ENCODE results near the gene GHRH. TPM values are rescaled to one million over a fixed set of nuclear protein-coding genes. Genes with fewer than 3 reads are reported as not detected.

The GHRH gene
- total and polyA plus RNA-seq, 8 donors = 0.80 TPM; not detected in 7

GRCh38 chr20:37283530-37284195, 22.0 kb upstream of the GHRH start:
- no peak for ATAC-seq
- intact Hi-C loops (cut with DNase I) = loop anchor here in 1 of 3 donors (10.0 kb wide), 1 partner anchor 81 kb away; no protein-coding TSS in a partner anchor
- Histone ChIP-seq H3K36me3 (no peaks in the 10 kb centered on the region), H3K4me1 (peaks cover 0 to 6% (median 0%) of the 10 kb centered on the region in 3 donors), H3K27me3 (no peaks in the 10 kb centered on the region), H3K4me3 (no peak overlapping the region), H3K9me3 (no peaks in the 10 kb centered on the region), H3K27ac (no peak overlapping the region)
- no peak for TF ChIP-seq CTCF (IDR thresholded peaks at IDR 0.05)
- DNase-seq = no peak
- no peak for FAIRE-seq
- 81 to 86% methylated on average over 9 of the region's 9 CpGs for WGBS, 2 donors

- Histone ChIP-seq H3K9me3 (no peaks in the 10 kb centered on the region), H3K36me3 (no peaks in the 10 kb centered on the region), H3K27ac (no peak overlapping the region), H3K4me1 (no peaks in the 10 kb centered on the region), H3K4me3 (no peak overlapping the region), H3K27me3 (no peaks in the 10 kb centered on the region)
- FAIRE-seq (no peak), ATAC-seq (peak in 3 of 4 donors; percentile 14 to 30 (median 29)), DNase-seq (no peak)
- TF ChIP-seq CTCF (IDR thresholded peaks at IDR 0.05) = no peak
- intact Hi-C loops (cut with DNase I) = loop anchor here in 1 of 3 donors (10.0 kb wide), 1 partner anchor 82 kb away; no protein-coding TSS in a partner anchor
- WGBS, 2 donors = 72 to 80% methylated on average over 6 of the region's 6 CpGs
Observed at GRCh38 chr20:37282556-37282955, 20.9 kb upstream of the GHRH start.

GRCh38 chr20:37280403-37280802, 18.8 kb upstream of the GHRH start:
- Histone ChIP-seq H3K27me3 (no peaks in the 10 kb centered on the region), H3K9me3 (no peaks in the 10 kb centered on the region), H3K4me3 (no peak overlapping the region), H3K27ac (no peak overlapping the region), H3K36me3 (no peaks in the 10 kb centered on the region), H3K4me1 (peaks cover 0 to 4% (median 0%) of the 10 kb centered on the region in 3 donors)
- ATAC-seq (no peak), FAIRE-seq (no peak), DNase-seq (no peak)
- no peak for TF ChIP-seq CTCF (IDR thresholded peaks at IDR 0.05)
- intact Hi-C loops (cut with DNase I) = loop anchor here in 1 of 3 donors (10.0 kb wide), 1 partner anchor 84 kb away; no protein-coding TSS in a partner anchor
- 74 to 80% methylated on average over 8 of the region's 8 CpGs for WGBS, 2 donors

GRCh38 chr20:37279820-37280219, 18.2 kb upstream of the GHRH start:
- ATAC-seq (peak in 3 of 4 donors; percentile 16 to 68 (median 46)), DNase-seq (peak in 3 of 6 donors; percentile 22 to 32 (median 28)), FAIRE-seq (no peak)
- Histone ChIP-seq H3K27ac (no peak overlapping the region), H3K4me1 (peaks cover 0 to 4% (median 0%) of the 10 kb centered on the region in 3 donors), H3K36me3 (no peaks in the 10 kb centered on the region), H3K9me3 (no peaks in the 10 kb centered on the region), H3K27me3 (no peaks in the 10 kb centered on the region), H3K4me3 (no peak overlapping the region)
- WGBS, 2 donors = 31 to 34% methylated on average over 8 of the region's 8 CpGs
- no peak for TF ChIP-seq CTCF (IDR thresholded peaks at IDR 0.05)
- intact Hi-C loops (cut with DNase I) = loop anchor here in 1 of 3 donors (10.0 kb wide), 1 partner anchor 85 kb away; no protein-coding TSS in a partner anchor

All from pancreas (tissue), 10 donors.